GM21723 (cell line): ENCODE measurements around the gene SLC35G6.
"Not testable (repeated sequence)": the region's sequence is repeated elsewhere in the genome, so short reads cannot be mapped to it uniquely, and the experiment has no call there.

ENCODE experiments used
- ATAC-seq: cut with Tn5 transposase; IDR thresholded peaks from one replicate; pipeline ENCODE4 v1.9.1; 2021; ENCODE audit warnings: mild to moderate bottlenecking, moderate library complexity; ENCODE audit not compliant: unreplicated experiment

Gene SLC35G6

DNA sequence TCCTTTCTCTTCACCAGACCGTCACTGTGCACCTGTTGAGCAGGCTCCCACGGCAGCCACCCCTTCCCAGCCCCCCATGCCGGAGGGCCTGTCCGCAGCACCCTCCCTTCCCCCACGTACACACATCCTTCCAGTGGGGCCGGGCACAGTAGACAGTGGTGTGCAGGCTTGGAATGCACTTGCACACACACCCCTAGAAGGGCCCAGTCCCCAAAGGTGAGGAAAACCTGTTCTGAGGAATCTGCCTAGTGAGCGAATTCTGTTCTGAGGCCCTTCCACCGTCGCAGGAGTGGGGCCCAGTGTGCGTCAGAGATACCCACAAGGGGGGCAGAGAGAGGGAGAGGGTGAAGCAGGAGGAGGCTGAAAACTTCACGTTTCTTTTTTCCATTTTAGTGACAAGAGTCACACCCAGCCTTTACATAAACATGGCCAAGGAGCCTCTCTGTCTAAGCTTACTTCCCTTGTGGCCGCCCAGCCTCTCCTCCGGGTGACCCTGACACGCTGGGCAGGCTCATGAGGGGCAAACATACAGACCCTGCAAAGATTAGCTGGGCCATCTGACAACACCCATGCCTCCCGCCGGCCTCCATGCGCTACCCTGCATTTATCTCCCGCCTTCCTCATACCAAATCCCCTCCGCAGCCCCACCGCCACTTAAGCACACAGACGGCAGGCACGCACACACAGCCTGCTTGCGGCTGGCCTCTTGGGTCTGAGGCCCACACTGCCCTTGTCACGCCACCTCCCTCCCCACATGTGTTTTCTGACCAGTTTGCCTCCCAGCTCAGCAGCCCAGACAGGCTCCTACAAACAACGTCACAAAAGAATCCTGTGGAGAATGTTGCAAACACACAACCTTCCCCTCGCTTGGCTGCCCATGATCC is 3.6 kb upstream of the SLC35G6 start:
- no peak for ATAC-seq

DNA sequence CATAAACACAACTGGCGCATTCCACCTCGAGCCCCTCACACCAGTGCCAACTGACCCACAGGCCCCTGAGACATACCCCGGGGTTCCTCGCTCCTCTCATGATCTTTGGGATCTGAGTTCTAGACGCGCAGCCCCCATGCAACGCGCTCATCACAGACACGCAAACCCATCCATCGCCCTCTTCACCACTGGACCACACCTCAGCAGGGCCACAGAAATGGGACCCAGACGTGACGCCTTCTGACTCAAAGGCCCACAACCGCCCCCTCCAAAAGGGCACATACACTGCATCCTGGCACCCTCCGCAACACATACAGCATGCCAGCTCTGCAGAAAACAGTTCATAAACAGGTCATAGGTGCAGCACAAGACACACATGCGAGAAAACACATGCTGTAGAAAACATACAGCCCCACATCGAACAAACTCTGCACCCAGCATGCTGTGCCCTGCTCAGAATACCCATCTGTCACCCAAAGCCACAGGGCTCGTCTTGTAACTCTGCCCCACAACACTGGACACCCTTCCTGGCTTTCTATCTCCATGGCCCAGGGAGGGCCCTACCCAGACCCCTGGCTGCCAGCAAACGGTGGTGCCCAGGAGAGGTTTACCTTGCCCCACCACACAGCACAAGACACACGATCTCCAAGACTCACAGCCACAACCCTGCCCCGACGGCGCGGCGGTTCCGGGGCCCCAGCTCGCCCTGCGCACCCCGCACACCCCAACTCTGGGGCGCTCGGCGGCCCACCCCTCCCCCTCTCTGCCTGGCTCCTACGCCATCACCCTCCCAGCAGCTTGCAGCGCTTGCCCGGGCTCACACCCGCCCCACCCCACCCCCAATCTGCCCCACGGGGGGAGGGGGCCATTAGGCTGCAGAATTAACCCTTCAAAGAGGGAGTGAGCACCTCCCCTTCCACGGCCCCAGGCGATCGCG is 2.7 kb upstream of the SLC35G6 start:
- no peak for ATAC-seq

DNA sequence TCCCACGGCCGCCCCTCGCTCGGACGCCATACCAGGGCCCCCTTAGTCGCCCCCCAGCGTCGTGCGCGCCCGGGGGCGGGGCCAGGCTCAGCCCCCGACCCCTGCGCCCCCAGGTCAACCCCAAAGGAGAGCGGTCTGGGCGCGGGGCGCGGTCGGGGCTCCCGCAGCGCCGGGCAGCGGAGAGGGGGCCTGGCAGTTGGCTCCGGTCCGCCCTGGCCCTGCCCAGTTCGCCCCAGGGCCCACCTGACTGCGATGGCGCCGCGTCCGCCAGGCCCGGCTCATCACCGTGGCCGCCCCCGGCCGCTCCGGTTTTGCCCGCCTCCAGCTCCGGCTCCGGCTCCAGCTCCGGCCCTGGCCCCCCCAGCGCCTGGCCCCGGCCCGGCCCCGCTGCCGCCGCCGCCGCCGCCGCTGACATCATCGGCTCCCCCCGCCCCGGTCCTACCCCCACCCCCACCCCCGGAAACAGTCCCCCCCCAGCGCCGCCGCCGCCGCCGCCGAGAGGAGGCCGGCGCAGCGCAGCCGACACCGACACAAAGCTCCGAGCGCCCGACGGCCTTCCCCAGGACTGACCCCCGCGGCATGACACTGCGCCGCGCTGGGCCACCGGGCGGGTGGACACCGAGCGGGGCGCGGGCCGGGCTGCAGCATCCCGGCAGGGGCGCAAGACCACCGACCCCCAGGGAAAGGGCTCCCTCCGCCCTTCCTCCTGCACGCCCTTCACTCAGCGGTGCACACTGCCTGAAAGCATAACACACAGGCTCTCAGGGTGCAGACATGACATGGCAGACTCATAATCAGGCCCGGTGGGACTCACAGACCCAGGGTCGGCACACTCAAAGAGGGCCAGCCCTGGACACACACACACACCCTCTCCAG is 1.8 kb upstream of the SLC35G6 start, which contains the start of gene ZBTB4:
ZBTB4 (minus strand) TSS at position 419 of the 876 bp plus-strand sequence. CDS start 12,830 bp downstream, outside the sequence.
- ATAC-seq = no peak

DNA sequence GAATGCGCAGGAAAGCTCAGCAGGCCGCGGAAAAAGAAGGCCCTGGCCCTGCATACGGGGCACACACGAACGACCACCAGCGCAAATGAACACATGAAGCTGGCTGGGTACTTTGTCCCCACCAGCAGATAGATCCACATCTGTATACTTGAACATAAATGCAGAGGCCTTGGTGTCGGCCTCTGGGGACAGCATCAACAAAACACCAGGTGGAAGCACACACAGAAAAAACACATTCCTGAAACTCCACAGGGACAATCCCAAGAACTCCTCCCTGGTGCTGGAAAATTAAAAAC is 1.2 kb upstream of the SLC35G6 start:
- no peak for ATAC-seq

DNA sequence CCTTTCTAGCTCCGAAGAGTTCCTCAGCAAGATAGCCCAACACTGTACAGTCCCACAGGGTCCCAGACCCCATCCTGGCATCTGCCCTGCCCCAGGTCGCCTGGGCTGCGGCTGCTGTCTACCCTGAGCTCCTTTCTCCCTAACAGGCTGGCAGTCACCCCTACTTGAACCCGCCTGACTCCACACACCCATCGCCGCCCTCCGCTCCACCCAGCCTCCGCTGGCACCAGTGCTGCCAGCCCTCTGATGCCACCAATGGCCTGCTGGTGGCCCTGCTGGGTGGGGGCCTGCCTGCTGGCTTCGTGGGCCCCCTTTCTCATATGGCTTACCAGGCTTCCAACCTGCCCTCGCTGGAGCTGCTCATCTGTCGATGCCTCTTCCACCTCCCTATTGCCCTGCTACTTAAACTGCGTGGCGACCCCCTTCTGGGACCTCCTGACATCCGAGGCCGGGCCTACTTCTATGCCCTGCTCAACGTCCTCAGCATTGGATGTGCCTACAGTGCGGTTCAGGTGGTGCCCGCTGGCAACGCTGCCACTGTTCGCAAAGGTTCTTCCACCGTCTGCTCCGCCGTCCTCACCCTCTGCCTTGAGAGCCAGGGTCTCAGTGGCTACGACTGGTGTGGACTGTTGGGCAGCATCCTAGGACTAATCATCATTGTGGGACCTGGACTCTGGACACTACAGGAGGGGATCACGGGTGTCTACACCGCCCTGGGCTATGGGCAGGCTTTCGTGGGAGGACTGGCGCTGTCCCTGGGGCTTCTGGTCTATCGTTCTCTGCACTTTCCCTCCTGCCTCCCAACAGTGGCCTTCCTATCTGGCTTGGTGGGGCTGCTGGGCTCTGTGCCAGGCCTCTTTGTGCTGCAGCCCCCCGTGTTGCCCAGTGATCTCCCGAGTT is 846 bp downstream of the SLC35G6 start:
- ATAC-seq = not testable (repeated sequence)

DNA sequence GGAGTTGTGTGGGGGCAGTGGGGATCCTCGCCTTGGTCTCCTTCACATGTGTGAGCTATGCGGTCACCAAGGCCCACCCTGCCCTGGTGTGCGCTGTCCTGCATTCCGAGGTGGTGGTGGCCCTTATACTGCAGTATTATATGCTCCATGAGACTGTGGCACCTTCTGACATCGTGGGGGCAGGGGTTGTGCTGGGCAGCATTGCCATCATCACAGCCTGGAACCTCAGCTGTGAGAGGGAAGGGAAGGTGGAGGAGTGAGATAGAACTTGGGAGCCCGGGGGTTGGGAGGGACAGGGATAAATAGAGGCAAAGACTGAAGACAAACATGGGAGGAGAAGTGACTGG is 1.5 kb downstream of the SLC35G6 start:
- not testable (repeated sequence) for ATAC-seq

DNA sequence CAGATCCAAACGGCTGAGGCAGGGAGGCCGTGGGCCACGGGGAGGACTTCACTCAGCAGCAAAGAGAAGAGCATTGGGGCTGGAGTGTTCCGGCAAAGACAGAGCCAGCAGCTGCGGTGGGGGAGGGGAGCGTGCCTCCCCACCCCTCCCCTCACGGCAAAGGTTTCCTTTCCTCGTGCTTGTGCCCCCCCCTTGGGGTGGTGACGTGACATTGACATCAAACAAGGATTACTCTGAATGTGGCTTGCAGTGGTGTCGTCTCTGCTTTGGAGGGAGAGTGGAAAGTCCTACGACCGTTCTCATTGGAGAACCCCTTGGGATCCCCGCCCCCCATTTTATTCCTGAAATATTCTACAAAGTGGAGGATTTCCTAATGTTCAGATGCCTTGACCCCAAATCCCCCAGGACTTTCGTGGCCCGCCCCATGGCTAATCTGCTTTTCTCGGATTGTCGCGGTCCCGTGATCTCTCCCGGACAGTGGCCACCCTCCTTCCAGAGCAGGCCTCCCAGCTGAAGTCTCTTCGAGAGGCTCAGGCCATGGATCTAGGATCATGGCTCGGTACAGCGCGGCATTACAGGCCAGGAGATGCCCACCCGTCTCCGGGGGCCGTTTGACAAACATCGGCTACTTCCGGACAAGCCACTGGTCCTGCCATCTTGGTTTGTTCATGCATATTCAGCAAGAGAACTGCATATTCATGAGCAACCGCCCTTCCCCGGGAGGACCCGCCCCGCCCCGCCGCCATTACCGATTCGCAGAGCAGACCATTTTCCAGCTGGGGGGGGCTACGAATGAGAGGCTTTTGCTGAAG is 2.2 kb downstream of the SLC35G6 start:
- ATAC-seq = peak; percentile 41

DNA sequence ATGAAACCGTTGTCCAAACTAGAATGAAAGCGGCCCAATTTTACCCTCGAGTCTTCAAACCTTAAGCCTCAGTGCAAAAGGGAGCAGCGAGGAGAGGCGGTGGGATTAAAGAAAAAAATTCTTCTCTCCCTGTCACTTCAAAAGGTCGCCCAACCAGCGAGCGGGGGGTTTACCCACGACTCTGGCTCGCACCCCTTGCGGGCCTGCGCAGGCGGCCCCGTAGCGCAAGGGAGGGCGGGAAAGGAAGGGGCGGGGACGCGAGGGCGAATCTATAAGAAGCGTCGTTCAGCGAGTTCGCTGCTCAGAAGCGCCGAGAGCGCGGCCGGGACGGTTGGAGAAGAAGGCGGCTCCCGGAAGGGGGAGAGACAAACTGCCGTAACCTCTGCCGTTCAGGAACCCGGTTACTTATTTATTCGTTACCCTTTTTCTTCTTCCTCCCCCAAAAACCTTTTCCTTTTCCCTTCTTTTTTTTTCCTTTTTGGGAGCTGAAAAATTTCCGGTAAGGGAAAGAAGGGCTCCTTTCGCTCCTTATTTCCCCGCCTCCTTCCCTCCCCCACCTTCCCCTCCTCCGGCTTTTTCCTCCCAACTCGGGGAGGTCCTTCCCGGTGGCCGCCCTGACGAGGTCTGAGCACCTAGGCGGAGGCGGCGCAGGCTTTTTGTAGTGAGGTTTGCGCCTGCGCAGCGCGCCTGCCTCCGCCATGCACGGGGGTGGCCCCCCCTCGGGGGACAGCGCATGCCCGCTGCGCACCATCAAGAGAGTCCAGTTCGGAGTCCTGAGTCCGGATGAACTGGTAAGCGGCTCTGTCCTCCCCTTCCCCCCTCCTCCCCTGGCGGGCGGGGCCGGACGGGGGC is 3.0 kb downstream of the SLC35G6 start, which contains the start of gene POLR2A:
POLR2A (plus strand) TSS at position 300 of the 852 bp plus-strand sequence.
- ATAC-seq = peak; percentile 57

DNA sequence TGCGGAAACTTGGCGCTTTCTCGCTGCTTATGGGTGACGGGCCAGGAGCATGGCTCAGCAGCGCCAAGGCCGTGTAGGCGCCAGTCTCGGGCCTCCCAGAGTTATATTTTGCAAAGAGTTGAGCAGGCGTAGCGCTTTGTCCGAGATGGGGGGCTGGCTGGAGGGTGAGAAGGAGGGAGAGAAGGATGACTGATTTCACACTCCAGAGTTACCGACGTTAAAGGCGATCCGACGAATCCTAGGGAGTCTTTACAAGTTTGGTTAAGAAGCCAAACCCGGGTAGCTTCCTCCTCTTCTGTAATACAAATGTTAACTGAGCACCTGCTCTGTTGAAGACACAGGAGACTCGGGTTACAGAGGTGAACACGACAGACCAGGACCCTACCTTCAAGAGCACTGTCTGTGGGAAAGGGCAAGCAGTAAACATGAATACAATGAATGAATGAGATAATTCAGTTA is 3.7 kb downstream of the SLC35G6 start:
- no peak for ATAC-seq

DNA sequence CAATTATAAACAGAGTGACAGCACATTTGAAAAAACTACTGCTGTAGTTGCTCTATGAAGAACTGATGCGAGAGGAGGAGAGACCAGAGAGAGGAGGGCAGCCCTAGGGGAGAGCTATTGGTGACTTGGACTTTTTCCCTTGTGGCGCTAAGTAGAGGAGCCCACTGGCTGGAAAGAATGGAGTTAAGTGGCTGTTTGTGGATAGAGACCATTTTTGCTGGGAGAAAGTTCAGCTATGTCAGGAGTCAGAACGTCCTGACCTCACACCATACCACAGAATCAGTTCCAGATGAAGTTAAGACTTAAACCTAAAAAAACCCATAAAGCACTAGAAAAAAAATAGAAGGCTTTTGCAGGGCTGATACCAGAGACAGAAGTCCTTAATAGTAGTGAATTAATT is 4.9 kb downstream of the SLC35G6 start:
- ATAC-seq = no peak

DNA sequence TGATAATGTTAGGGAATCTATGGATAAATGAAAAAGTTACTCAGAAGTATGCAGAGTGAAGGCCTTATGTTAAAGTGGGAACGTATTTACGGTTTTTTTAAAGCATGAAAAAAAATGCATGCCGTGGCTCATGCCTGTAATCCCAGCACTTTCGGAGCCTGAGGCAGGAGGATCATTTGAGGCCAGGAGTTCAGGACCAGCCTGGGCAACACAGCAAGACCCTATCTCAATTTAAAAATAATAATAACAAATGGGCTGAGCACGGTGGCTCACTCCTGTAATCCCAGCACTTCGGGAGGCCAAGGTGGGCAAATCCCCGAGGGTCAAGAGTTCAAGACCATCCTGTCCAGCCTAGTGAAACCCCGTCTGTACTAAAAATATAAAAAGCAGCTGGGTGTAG is 8.9 kb downstream of the SLC35G6 start:
- no peak for ATAC-seq

DNA sequence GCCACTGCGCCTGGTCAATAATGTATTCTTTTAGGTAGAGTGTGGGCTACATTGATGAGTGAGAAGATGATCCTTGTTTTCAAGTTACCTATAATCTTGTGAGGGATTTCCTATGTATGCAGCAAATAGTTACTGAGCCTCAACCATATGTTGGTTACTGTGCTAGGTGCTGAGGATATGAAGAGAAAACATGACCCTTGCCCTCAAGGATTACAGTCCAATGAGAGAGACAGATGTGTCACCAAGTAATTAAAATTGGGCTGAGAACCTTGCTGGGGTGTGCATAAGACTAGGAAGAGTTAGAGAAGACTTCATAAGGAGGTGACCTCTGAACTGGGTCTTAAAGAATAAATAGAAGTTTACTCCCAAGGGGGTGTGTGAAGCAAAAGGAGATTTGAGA is 10.3 kb downstream of the SLC35G6 start:
- no peak for ATAC-seq

DNA sequence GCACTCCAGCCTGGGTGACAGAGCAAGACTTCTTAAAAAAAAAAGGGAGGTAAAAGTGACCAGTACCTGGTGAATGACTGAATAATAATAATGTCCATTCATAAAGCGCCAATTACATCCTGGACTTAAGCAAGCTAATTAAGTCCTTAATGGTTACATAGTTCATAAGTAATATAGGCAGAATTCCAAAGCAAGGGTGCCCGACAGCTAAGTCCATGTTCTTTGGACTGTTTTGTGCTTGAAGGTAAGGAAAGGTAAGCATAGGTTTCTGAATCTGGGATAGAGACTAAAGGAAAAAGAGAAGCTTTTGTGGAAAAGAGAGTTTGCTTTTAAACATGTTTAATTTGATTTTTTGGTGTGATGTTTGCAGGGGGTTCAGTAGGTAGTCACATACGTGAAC is 12.7 kb downstream of the SLC35G6 start:
- no peak for ATAC-seq

DNA sequence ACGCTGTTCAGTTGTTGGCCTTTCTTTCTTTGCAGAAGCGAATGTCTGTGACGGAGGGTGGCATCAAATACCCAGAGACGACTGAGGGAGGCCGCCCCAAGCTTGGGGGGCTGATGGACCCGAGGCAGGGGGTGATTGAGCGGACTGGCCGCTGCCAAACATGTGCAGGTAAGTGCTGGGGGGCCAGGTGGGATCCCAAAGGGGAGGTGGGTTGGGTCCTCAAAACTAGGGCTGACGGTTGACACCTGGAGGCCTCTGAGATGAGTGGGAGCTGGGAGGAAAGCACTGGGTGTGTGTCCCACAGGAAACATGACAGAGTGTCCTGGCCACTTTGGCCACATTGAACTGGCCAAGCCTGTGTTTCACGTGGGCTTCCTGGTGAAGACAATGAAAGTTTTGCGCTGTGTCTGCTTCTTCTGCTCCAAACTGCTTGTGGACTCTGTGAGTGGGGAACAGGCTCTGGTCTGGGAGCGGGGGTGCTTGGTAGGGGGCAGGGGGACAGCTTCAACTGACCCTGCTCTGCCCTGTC is 14.7 kb downstream of the SLC35G6 start:
- no peak for ATAC-seq

DNA sequence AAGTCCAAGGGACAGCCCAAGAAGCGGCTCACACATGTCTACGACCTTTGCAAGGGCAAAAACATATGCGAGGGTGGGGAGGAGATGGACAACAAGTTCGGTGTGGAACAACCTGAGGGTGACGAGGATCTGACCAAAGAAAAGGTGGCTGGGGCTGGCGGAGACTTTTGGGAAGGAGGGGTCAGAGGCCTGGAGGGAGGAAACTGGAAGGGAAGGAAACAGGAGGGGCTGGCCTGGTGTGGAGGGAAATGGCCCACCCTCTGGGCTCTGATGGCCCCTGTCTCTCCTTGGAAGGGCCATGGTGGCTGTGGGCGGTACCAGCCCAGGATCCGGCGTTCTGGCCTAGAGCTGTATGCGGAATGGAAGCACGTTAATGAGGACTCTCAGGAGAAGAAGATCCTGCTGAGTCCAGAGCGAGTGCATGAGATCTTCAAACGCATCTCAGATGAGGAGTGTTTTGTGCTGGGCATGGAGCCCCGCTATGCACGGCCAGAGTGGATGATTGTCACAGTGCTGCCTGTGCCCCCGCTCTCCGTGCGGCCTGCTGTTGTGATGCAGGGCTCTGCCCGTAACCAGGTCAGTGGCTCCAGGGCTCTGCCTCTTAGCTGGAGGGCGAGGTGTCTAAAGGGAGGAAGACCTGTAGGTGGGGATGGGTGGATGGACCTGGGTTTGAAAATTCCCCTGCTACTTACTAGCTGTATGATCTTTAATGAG is 15.4 kb downstream of the SLC35G6 start:
- no peak for ATAC-seq

DNA sequence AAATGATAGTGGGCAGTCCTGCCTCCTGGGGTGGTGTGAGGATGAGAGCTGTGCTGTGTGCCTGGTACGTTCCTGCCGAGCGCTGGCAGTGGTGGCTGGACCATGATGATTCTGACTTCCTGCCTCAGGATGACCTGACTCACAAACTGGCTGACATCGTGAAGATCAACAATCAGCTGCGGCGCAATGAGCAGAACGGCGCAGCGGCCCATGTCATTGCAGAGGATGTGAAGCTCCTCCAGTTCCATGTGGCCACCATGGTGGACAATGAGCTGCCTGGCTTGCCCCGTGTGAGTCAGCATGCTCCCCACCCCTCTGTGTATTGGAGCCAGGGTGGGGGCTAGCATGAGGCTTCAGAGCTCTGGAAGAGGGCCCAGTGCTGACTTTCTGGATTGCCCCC is 16.0 kb downstream of the SLC35G6 start:
- ATAC-seq = no peak

DNA sequence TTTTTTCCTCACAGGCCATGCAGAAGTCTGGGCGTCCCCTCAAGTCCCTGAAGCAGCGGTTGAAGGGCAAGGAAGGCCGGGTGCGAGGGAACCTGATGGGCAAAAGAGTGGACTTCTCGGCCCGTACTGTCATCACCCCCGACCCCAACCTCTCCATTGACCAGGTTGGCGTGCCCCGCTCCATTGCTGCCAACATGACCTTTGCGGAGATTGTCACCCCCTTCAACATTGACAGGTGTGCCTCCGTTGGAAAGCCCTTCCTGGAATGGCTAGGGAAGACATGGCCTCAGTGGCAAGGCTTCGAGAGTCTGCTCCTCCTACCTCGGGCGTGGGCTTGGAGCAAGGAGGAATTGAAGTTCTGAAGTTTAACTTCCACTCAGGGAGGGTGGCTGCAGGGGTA is 16.4 kb downstream of the SLC35G6 start:
- no peak for ATAC-seq
